SJCRH30 (cell line): ENCODE data around the gene CNTNAP2. TPM values are rescaled to one million over a fixed set of nuclear protein-coding genes. Genes with fewer than 3 reads are reported as not detected.

Experiments
- DNase-seq, 2 experiments: peaks; one replicate each; pipeline ENCODE4 v3.0.0-alpha.2; 2015 to 2020
- H3K27ac ChIP-seq: fragments of 250-450 bp; sonication (Bioruptor Pico); 2 replicates; pipeline ENCODE4 v1.5.1; 2020; ENCODE audit warnings: mild to moderate bottlenecking, moderate library complexity
- H3K27me3 ChIP-seq: fragments of 250-450 bp; sonication (Bioruptor Pico); 2 replicates; pipeline ENCODE4 v1.5.1; 2020; ENCODE audit warnings: mild to moderate bottlenecking, moderate library complexity
- H3K36me3 ChIP-seq: fragments of 250-450 bp; sonication (Bioruptor Pico); 2 replicates; pipeline ENCODE4 v1.5.1; 2020; ENCODE audit warnings: mild to moderate bottlenecking, moderate library complexity
- H3K4me1 ChIP-seq: fragments of 250-450 bp; sonication (Bioruptor Pico); 2 replicates; pipeline ENCODE4 v1.5.1; 2020; ENCODE audit warnings: mild to moderate bottlenecking, moderate library complexity
- H3K4me3 ChIP-seq: fragments of 250-450 bp; sonication (Bioruptor Pico); 2 replicates; pipeline ENCODE4 v1.5.1; 2020; ENCODE audit warnings: mild to moderate bottlenecking, moderate library complexity
- H3K9me3 ChIP-seq: fragments of 250-450 bp; sonication (Bioruptor Pico); replicated peaks from 2 replicates; pipeline ENCODE4 v1.5.1; 2020; ENCODE audit warnings: mild to moderate bottlenecking, moderate library complexity
- total RNA-seq: library from RNA; depleted of rRNA; stranded (reverse); fragments of >200 nt; shearing (Covaris generic); gene quantifications from 2 replicates; pipeline ENCODE4 v1.2.3, GENCODE V29; 2014

CNTNAP2 gene
- total RNA-seq, 1 experiment from 2014 or later: not detected

DNA sequence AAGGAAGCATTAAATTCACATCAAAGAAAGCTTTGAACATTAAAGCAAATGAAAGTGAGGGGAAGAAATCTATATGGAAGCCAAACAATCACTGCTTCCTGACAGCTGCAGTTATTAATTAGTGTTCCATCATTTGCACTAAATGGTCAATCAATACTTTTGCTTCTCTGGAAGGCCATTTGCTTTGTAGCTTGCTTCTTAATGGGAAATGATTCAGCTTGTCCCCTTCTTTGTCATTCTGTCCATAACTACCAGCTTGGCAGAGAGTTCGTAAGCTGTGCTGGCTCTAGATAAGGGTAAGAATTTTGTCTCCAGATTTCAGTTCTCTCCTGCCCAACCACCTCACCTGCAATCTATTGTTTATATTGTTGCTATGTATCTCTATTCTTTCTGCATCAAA lies 596.6 kb downstream of the CNTNAP2 start:
- Histone ChIP-seq H3K4me3 (no peak overlapping the region), H3K4me1 (no peaks in the 10 kb centered on the region), H3K9me3 (no peaks in the 10 kb centered on the region), H3K27ac (no peak overlapping the region), H3K36me3 (no peaks in the 10 kb centered on the region), H3K27me3 (no peaks in the 10 kb centered on the region)
- DNase-seq: no peak

GRCh38 chr7:146713934-146714333 lies 597.3 kb downstream of the CNTNAP2 start:
- Histone ChIP-seq H3K4me3 (no peak overlapping the region), H3K27ac (no peak overlapping the region), H3K4me1 (no peaks in the 10 kb centered on the region), H3K27me3 (no peaks in the 10 kb centered on the region), H3K9me3 (no peaks in the 10 kb centered on the region), H3K36me3 (no peaks in the 10 kb centered on the region)
- no peak for DNase-seq

DNA sequence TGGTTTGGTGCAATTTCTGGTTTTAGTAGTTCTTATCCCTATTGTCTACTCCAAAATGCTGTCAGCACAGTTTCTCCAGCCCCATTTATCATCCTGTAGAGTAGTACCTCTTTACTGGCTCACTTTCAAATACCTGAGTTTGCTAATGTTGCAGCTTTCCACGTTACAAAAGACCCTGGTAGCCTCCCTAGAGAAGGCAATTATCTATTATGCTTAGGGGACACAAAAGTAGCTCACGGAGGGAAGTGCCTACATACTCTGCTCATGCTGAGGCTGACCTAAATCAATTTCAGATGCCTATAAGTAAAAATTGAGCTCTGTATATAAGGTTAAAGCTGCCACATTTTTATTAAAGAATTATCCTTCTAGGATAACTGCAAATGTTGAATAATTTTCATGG lies 603.6 kb downstream of the CNTNAP2 start:
- Histone ChIP-seq H3K4me1 (no peaks in the 10 kb centered on the region), H3K9me3 (no peaks in the 10 kb centered on the region), H3K27ac (no peak overlapping the region), H3K4me3 (no peak overlapping the region), H3K27me3 (peaks cover 3% of the 10 kb centered on the region), H3K36me3 (no peaks in the 10 kb centered on the region)
- no peak for DNase-seq

DNA sequence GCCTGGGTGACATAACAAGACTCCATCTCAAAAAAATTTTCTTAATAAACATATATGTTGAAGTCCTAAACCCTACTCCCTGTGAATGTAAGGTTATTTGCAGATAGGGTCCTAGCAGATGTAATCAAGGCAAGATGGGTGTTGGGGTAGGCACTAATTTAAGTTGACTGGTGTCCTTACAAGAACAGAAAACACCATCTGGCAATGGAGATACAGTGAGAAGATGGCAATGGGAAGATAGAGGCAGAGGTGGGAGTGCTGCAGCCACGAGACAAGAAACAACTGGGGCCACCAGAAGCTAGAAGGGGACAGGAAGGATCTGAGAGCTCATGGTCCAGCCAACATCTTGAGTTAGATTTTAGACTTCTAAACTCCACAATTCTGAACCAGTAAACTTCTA lies 606.4 kb downstream of the CNTNAP2 start:
- Histone ChIP-seq H3K4me1 (no peaks in the 10 kb centered on the region), H3K36me3 (no peaks in the 10 kb centered on the region), H3K4me3 (no peak overlapping the region), H3K9me3 (no peaks in the 10 kb centered on the region), H3K27me3 (peaks cover 7% of the 10 kb centered on the region), H3K27ac (no peak overlapping the region)
- DNase-seq: no peak

DNA sequence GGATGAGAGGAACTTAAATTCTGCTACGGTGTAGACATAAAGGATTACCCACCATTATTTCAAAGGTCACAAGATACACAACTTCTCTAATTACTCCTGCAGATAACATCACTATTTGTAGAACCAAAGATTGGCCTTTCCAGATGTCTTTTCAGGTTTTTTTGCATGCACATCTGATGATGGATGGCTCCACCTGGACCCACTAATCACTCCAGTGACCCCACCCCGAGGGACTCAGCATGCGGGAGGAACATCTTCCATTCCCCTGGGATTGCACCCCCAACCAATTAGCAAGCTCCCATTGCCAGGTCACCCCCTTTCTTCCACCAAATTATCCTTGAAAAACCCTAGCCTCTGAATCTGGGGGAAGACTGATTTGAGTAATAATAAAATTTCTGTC lies 608.9 kb downstream of the CNTNAP2 start:
- Histone ChIP-seq H3K27me3 (peaks cover 4% of the 10 kb centered on the region; the same call in 1 of the 2 replicates), H3K9me3 (no peaks in the 10 kb centered on the region), H3K36me3 (no peaks in the 10 kb centered on the region), H3K4me3 (no peak overlapping the region), H3K4me1 (no peaks in the 10 kb centered on the region), H3K27ac (no peak overlapping the region)
- no peak for DNase-seq

GRCh38 chr7:146728141-146728540 lies 611.5 kb downstream of the CNTNAP2 start:
- Histone ChIP-seq H3K36me3 (no peaks in the 10 kb centered on the region), H3K9me3 (no peaks in the 10 kb centered on the region), H3K4me1 (no peaks in the 10 kb centered on the region), H3K4me3 (no peak overlapping the region), H3K27ac (no peak overlapping the region), H3K27me3 (peaks cover 4% of the 10 kb centered on the region; the same call in 1 of the 2 replicates)
- no peak for DNase-seq

DNA sequence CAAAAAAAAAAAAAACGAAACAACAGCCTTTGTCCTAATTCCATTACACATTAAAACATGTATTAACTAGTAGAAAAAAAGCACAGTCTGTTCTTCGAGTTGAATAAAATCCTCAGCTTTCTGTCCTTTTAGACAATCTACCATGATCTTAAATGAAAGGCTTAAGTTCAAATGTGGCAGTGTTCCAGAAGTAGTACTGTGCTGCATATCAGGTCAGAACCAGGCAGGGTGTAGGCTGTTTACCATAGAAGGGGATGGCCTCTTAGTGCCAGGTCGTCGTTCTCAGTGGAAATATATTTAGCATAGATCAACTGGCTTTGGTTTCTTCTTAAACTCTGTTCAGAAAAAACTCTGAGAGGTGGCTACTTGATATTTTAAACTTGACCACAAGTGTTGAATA lies 612.0 kb downstream of the CNTNAP2 start:
- Histone ChIP-seq H3K4me1 (no peaks in the 10 kb centered on the region), H3K9me3 (no peaks in the 10 kb centered on the region), H3K27me3 (peaks cover 4% of the 10 kb centered on the region; the same call in 1 of the 2 replicates), H3K4me3 (no peak overlapping the region), H3K36me3 (no peaks in the 10 kb centered on the region), H3K27ac (no peak overlapping the region)
- DNase-seq: no peak

DNA sequence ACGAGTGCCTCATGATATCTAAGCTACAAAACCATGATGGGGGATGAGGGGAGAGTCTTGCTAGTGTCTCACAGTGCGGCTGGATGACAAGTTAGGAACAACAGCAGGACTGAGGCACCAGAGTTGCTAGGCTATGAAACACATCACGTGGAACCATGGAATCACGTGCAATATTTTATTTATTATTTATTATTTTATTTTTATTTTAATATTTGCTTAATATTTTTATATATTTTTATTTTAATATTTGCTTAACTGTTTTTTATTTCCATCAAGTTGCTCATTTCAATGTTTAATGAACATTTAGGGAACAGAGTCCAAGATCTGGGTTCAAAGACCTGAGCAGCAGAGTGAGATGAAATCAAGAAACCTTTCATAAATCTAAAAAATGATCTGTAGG lies 614.6 kb downstream of the CNTNAP2 start:
- no peak overlapping the region for H3K27ac ChIP-seq
- H3K4me3 ChIP-seq: no peak overlapping the region
- no peaks in the 10 kb centered on the region for H3K4me1 ChIP-seq
- peaks cover 4% of the 10 kb centered on the region; the same call in 1 of the 2 replicates for H3K27me3 ChIP-seq
- no peak for DNase-seq
- H3K36me3 ChIP-seq: no peaks in the 10 kb centered on the region
- H3K9me3 ChIP-seq: no peaks in the 10 kb centered on the region

GRCh38 chr7:146735992-146736391 lies 619.4 kb downstream of the CNTNAP2 start:
- no peak for DNase-seq
- Histone ChIP-seq H3K9me3 (no peaks in the 10 kb centered on the region), H3K36me3 (no peaks in the 10 kb centered on the region), H3K4me3 (no peak overlapping the region), H3K27me3 (no peaks in the 10 kb centered on the region; the same call in 1 of the 2 replicates), H3K4me1 (no peaks in the 10 kb centered on the region), H3K27ac (no peak overlapping the region)

GRCh38 chr7:146736446-146737190 lies 620.0 kb downstream of the CNTNAP2 start:
- H3K4me3 ChIP-seq: no peak overlapping the region
- H3K9me3 ChIP-seq: no peaks in the 10 kb centered on the region
- no peak overlapping the region for H3K27ac ChIP-seq
- H3K4me1 ChIP-seq: no peaks in the 10 kb centered on the region
- no peaks in the 10 kb centered on the region for H3K36me3 ChIP-seq
- no peak for DNase-seq
- no peaks in the 10 kb centered on the region; the same call in 1 of the 2 replicates for H3K27me3 ChIP-seq

DNA sequence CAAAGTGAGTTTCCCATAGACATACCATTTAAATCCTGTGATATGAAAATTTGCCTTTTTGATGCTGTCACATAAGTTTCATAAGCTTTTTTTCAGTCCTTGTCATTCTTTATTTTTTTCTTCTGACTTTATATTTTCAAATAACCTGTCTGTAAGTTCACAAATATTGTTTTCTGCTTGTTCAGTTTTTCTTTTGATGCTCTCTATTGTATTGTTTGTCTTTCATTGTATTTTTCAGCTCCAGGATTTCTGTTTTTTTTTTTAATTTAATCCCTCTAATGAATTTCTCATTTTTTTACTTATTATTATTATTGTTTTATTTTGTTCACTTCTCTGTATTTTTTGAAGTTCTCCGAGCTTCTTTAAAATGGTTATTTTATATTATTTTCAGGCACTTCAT lies 623.4 kb downstream of the CNTNAP2 start:
- H3K36me3 ChIP-seq: no peaks in the 10 kb centered on the region
- no peak overlapping the region for H3K27ac ChIP-seq
- H3K27me3 ChIP-seq: no peaks in the 10 kb centered on the region
- no peaks in the 10 kb centered on the region for H3K9me3 ChIP-seq
- H3K4me1 ChIP-seq: no peaks in the 10 kb centered on the region
- no peak overlapping the region for H3K4me3 ChIP-seq
- no peak for DNase-seq

GRCh38 chr7:146741911-146742310 lies 625.3 kb downstream of the CNTNAP2 start:
- Histone ChIP-seq H3K27ac (no peak overlapping the region), H3K27me3 (no peaks in the 10 kb centered on the region), H3K4me1 (no peaks in the 10 kb centered on the region), H3K9me3 (no peaks in the 10 kb centered on the region), H3K36me3 (no peaks in the 10 kb centered on the region), H3K4me3 (no peak overlapping the region)
- no peak for DNase-seq

DNA sequence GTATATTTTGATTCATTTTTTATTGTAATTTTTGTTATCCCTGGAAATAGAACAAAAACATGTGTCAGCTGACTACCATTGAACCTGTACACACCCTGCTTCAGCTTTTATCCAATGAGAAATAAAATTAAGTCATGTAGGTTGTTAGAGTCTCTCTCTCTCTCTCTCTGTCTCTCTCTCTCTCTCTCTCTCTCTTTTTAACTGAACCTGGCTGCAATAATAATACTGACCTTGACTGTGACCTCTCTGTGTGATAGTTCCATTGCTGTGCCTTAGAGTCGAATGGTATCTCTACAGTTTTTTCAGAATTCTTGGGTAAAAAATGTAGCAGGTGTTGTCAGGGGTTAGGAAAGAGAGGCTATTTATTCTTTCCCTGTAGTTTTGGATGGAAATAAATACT lies 637.8 kb downstream of the CNTNAP2 start:
- Histone ChIP-seq H3K27me3 (no peaks in the 10 kb centered on the region), H3K27ac (no peak overlapping the region), H3K4me1 (no peaks in the 10 kb centered on the region), H3K4me3 (no peak overlapping the region), H3K36me3 (no peaks in the 10 kb centered on the region), H3K9me3 (no peaks in the 10 kb centered on the region)
- DNase-seq: no peak

DNA sequence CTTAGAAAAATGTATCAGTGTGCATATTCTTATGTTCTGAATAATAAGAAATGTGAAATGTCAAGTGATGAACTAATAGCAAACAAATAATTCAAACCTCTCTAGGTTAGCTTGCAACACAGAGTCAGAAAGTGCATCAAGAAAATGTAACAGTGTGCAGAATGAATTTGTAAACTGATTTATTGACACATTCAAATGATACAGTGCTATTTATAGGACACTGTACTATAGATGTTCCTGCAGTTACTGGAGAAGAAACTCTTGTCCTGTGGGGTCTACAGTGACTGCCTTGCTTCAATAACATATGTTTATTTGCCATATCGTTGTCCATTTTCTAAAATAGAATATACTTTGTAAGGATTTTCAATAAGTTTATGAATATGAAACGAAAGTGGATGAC lies 639.0 kb downstream of the CNTNAP2 start:
- H3K4me1 ChIP-seq: no peaks in the 10 kb centered on the region
- H3K36me3 ChIP-seq: no peaks in the 10 kb centered on the region
- DNase-seq: no peak
- no peak overlapping the region for H3K4me3 ChIP-seq
- no peak overlapping the region for H3K27ac ChIP-seq
- H3K27me3 ChIP-seq: no peaks in the 10 kb centered on the region
- no peaks in the 10 kb centered on the region for H3K9me3 ChIP-seq

DNA sequence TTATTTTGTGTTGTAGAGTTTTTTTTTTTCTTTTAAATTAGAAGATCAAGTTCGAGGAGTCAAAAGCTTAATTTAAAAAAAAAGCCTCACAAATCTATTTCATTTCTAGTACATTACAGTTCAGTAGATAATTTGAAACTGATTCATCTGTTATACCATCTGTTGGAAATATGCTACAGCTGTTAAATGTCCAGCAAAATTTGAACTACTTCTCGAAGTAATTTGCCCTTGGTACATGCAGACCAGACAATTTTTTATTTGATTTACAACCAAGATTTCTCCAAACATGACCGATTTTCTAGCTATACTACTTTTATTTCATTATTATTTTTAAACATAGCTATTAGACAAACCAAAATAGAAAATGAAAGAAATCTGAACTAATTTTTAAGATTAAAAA lies 647.9 kb downstream of the CNTNAP2 start:
- DNase-seq: no peak
- H3K36me3 ChIP-seq: no peaks in the 10 kb centered on the region
- H3K27ac ChIP-seq: no peak overlapping the region
- no peaks in the 10 kb centered on the region for H3K9me3 ChIP-seq
- no peaks in the 10 kb centered on the region for H3K27me3 ChIP-seq
- H3K4me3 ChIP-seq: no peak overlapping the region
- no peaks in the 10 kb centered on the region for H3K4me1 ChIP-seq

DNA sequence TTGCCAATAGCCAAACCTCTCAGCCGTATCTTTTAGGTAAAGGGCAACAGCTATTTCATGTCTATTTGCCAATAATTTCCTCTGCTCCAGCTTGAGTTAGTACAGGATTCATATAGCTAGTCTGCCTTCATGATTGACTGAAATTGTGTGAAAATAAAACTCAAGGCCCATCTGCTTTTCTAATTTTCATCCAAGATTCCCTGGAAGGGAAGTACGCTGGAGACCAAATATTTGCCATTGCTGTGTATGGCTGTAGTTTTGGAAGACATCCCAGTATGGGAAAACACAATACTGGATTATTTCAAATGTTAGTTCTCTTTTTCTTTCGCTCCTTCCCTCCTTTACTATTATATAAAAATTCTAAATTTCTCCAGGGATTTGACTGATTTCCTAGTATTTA lies 652.4 kb downstream of the CNTNAP2 start:
- Histone ChIP-seq H3K4me3 (no peak overlapping the region), H3K27ac (no peak overlapping the region), H3K36me3 (no peaks in the 10 kb centered on the region), H3K27me3 (no peaks in the 10 kb centered on the region), H3K9me3 (no peaks in the 10 kb centered on the region), H3K4me1 (no peaks in the 10 kb centered on the region)
- no peak for DNase-seq
